GM18511 (cell line): ENCODE measurements around the gene ZSCAN5A.
"Not testable (repeated sequence)": the region's sequence is repeated elsewhere in the genome, so short reads cannot be mapped to it uniquely, and the experiment has no call there.

Source experiments
- ATAC-seq: cut with Tn5 transposase; IDR thresholded peaks from one replicate; pipeline ENCODE4 v1.9.1; 2021; ENCODE audit warnings: mild to moderate bottlenecking, moderate library complexity; ENCODE audit not compliant: unreplicated experiment

The ZSCAN5A gene

DNA sequence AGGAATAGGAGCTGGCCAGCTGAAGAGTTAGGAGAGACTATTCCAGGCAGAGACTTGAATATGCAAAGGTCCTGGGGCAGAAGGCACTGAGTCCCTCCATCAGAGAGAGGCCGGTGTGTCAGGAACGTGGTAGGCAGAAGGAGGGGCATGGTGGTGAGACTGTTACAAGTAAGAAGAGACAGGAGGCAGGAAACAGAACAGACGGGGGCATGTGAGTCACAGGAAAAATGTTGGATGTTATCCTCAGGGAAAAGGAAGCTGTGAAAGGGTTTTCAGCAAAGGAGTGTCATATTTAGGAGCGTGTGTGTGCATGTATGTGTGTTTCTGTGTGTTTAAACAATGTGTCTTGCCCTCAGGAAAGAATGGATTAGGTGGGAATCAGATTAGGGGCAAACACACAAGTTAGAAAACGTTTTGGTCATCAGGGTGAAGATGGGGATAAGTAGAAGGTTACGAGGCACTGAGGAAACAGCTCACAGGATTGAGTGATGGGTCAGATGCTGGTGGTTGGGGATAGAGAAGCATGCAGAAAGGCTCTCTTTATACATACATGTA, 41.0 kb downstream of the ZSCAN5A start:
- no peak for ATAC-seq

DNA sequence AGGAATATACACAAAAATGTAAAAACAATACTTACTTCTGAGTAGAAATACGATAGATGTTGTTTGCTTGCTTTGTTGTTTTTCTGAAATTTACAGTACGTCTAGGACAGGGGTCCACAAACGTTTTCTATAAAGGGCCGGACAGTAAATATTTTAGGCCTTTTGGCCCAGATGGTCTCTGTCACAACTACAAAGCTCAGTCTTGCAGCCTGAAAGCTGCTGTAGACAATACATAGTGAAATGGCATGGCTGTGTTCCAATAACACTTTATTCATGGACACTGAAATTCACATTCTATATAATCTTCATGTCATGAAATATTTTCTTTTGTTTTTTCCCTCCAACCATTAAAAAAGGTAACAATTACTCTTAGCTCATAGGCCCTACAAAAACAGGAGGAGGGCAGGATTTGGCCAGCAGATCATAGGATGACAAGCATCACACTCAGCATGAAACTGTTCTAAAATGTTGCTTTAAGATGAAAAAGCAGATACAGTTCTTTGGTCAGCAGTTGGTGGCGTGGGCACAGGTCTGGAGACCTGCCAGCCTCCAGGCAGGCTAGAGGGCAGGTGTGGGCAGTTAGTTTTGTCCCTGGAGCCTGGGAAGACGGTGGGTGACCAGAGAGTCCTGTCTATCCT, 42.4 kb downstream of the ZSCAN5A start, which contains the start of gene EDDM13:
Gene EDDM13, plus strand, starts transcription at position 588 of the 638 bp plus-strand sequence. CDS start 87 bp downstream, outside the sequence.
- no peak for ATAC-seq

- ATAC-seq, result no peak
Observed at GRCh38 chr19:56271151-56271550, 43.5 kb downstream of the ZSCAN5A start.

DNA sequence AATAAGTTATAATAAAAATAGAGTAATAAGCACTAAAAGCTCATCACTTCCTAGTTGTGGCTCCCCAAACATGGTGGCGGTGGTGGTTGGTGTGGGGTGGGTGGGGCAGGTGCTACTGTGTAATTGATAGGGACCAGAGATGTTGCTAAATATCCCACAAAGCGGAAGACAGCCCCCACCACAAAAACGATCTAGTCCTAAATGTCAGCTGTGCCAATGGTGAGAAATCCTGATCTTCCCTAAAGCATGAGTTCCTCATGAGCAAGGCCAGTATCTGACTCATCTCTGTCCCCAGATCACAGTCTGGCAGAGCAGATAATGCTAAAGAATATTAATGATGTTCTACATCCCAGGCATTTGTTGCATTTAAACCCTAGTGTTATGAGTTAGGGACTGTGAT, 44.0 kb downstream of the ZSCAN5A start:
- ATAC-seq, result no peak

DNA sequence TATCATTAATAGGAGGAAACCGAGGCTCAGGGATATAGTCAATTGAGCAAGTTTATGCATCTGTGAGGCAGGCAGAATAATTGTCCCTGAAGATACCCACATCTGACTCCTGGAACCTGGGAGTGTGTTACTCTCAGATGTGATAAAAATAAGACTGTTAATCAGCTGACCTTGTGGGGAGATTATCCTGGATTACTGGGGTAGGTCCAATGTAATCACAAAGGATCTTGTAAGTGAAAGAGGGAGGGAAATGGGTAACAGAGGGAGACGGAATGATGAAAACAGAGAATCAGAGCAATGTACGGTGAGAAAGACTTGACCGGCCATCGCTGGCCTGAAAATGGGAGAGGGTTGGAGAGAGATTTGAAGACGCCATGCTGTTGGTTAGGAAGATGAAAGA, 45.3 kb downstream of the ZSCAN5A start:
- no peak for ATAC-seq

DNA sequence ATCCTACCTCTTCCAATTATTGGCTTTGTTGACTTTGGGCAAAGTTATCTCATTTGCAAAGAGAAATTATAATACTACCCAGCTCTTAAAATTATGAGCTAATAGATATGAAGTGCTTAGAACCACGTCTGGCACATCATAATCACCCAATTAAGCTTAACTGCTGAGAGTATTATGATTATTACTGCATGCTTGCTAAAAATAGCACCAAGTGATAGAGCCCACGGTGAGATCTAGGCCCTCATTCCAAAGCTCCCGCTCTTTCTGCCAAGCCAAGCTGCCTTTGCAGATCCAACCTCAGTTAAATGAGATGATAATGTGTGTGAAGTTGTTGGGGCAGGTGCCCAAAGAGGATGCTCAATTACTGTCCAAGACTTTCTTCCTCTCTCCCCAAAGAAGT, 48.6 kb downstream of the ZSCAN5A start:
- no peak for ATAC-seq

DNA sequence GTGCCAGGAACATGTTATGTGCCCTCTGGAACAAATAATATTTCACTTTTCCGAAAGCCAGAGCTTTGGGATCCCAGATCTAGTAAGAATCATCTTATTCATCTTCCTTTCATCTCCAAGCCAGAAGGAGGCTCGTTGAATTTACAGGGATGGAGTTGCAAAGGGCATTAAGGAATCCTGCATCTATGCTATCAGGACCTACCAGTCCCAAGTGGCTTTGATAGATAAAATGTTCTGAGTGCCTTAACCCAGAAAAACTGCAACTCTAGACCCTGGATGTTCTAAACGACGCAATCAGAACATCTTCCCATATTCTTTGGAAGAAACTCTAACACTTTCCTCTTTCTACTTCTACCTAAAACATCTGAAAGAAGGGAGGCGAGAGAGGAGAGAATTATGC, 51.3 kb downstream of the ZSCAN5A start:
- ATAC-seq, result no peak

DNA sequence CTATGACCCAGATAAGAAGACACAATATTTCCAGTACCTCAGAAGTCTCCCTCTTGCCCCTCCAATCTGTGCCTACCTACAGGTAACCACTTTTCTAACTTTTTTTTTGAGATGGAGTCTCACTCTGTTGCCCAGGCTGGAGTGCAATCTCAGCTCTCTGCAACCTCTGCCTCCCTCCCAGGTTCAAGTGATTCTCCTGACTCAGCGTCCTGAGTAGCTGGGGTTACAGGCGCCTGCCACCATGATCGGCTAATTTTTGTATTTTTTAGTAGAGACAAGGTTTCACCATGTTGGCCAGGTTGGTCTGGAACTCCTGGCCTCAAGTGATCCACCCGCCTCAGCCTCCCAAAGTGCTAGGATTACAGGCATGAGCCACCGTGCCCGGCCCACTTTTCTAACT, 52.7 kb downstream of the ZSCAN5A start:
- ATAC-seq, result not testable (repeated sequence)

- no peak for ATAC-seq
Observed at GRCh38 chr19:56261145-56261544, 53.5 kb downstream of the ZSCAN5A start.

DNA sequence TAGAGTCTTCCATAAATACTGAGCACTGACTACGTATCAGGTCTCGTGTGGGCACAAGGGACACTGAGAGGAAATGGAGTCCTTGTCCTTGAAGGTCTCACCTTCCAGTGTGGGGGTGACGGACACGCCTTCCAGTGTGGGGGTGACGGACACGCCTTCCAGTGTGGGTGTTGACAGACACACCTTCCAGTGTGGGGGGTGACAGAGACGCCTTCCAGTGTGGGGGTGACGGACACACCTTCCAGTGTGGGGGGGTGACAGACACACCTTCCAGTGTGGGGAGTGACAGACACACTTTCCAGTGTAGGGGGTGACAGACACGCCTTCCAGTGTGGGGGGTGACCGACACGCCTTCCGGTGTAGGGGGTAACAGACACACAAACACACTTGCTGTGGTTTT, 56.4 kb downstream of the ZSCAN5A start:
- ATAC-seq, result no peak

DNA sequence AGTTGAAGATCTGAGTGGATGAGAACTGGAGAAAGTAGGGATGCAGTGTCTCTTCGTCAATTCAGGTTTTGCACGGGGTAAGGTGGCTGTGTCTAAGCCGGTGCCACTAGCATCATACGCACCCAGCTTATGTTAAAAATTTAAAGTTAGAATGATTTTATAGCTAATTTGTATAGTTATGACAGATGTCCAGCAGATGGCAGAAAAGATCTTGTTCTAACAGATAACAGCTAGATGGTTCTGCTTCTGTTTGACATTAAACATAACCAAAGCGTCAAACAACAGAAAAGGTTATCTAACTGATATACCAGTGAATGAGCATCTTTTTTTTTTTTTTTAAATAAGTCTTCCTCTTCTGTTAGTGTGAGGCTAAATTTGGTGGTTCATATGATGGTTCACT, 60.9 kb downstream of the ZSCAN5A start:
- ATAC-seq, result no peak

GRCh38 chr19:56252699-56253422, 61.8 kb downstream of the ZSCAN5A start:
- peak; percentile 50 for ATAC-seq

GRCh38 chr19:56248736-56249338, 65.8 kb downstream of the ZSCAN5A start:
- not testable (repeated sequence) for ATAC-seq

DNA sequence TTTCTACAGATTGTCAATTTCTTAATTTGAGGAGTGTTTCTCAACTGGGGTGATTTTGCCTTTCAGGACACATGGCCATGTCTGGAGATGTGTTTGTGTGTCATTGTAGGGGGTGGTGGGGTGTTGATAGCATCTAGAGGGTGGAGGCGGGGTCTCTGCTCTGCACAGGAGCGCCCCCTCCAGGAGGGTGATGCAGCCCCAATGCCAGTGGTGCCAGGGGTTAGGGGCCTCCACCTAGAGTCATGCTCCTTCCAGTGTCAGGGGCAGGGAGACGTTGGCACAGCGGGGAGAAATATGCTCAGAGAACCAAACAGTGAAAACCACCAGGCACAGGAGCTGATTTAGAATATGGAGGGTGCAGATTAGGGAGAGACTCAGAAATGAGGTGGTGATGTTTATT, 68.9 kb downstream of the ZSCAN5A start:
- not testable (repeated sequence) for ATAC-seq

- ATAC-seq, result no peak
Observed at GRCh38 chr19:56245121-56245740, 69.4 kb downstream of the ZSCAN5A start.

DNA sequence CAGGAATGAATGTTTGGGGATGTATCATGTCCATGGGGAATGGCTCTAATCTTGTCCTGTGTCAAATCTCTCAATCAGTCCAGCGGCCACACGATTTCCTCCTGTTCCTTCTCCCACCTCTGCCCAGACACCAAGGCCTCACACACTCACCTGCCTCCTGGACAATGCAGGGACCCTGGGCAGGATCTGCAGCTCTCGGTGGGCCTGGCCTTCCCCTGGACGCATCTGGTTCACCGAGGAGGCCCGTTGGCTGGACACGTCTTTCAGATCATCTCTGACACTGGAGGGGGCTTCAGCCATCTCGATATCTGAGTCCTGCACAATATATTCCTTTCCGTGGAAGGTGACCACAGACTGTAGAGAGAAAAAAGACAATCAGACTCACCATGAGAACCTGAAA, 91.2 kb downstream of the ZSCAN5A start:
- ATAC-seq, result no peak

- ATAC-seq, result no peak
Observed at GRCh38 chr19:56222901-56223300, 91.7 kb downstream of the ZSCAN5A start.

- ATAC-seq, result no peak
Observed at GRCh38 chr19:56221851-56222250, 92.8 kb downstream of the ZSCAN5A start.

- ATAC-seq, result not testable (repeated sequence)
Observed at GRCh38 chr19:56221442-56221841, 93.2 kb downstream of the ZSCAN5A start.

DNA sequence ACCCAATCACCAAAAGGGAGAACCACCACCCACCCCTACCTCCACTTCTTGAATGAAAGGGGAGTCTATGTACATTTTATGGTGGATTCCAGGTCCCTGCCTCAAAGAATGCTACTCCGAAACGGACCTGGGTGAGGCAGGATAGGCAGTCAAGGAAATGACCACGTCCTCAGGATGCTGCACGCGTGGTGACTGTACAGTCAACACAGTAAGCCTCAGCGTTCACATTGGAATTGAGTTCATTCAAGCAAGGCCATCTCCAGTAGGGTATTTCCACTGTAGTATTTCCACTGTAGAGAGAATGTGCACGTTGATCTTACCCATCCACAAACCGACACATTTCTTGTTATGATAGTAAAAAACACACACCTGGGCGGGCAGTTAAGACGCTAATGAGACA, 95.7 kb downstream of the ZSCAN5A start:
- no peak for ATAC-seq
